Raji (cell line): Measurements from ENCODE around the gene RPL12.

Experiments used
- POLR2A ChIP-seq: IDR thresholded peaks from 2 replicates; pipeline ENCODE4 v1.6.1; 2011; ENCODE audit warnings: low read depth, low read length, control low read depth; ENCODE audit not compliant: insufficient read depth

The RPL12 gene

GRCh38 chr9:127426756-127427155 lies 24.4 kb downstream of the RPL12 start:
- TF ChIP-seq POLR2A: no peak

- no peak for TF ChIP-seq POLR2A
Measured at GRCh38 chr9:127424676-127424999, 26.6 kb downstream of the RPL12 start.

GRCh38 chr9:127423934-127424675 lies 27.1 kb downstream of the RPL12 start, which contains the start of gene ZNF79:
ZNF79 (plus strand) TSS chr9:127424382; CDS start chr9:127424788, 406 bp downstream.
- peak; percentile 74; the same call in 1 of the 2 replicates for TF ChIP-seq POLR2A

GRCh38 chr9:127423476-127423933 lies 27.7 kb downstream of the RPL12 start:
- TF ChIP-seq POLR2A: no peak

GRCh38 chr9:127422787-127423186 lies 28.4 kb downstream of the RPL12 start:
- TF ChIP-seq POLR2A: no peak

- no peak for TF ChIP-seq POLR2A
Measured at GRCh38 chr9:127422133-127422782, 28.9 kb downstream of the RPL12 start.

GRCh38 chr9:127421057-127421456 lies 30.1 kb downstream of the RPL12 start:
- no peak for TF ChIP-seq POLR2A

GRCh38 chr9:127419348-127419747 lies 31.9 kb downstream of the RPL12 start:
- no peak for TF ChIP-seq POLR2A

- TF ChIP-seq POLR2A: no peak
Measured at GRCh38 chr9:127418037-127418471, 33.2 kb downstream of the RPL12 start.

- TF ChIP-seq POLR2A: no peak
Measured at GRCh38 chr9:127417131-127418036, 33.8 kb downstream of the RPL12 start.

GRCh38 chr9:127415657-127416056 lies 35.5 kb downstream of the RPL12 start:
- TF ChIP-seq POLR2A: no peak

GRCh38 chr9:127415141-127415540 lies 36.1 kb downstream of the RPL12 start:
- no peak for TF ChIP-seq POLR2A

GRCh38 chr9:127411122-127411521 lies 40.1 kb downstream of the RPL12 start:
- no peak for TF ChIP-seq POLR2A

- no peak for TF ChIP-seq POLR2A
Measured at GRCh38 chr9:127407492-127407843, 43.7 kb downstream of the RPL12 start.

- no peak for TF ChIP-seq POLR2A
Measured at GRCh38 chr9:127406799-127407491, 44.3 kb downstream of the RPL12 start.
